Subcutaneous adipose tissue (tissue), 4 donors: ENCODE data around the gene MRE11. TPM values are rescaled to one million over a fixed set of nuclear protein-coding genes. Genes with fewer than 3 reads are reported as not detected.

Experiments
- total RNA-seq, 4 donors: library from RNA; depleted of rRNA; stranded (reverse); fragments of >200 nt; gene quantifications; one replicate each; pipeline ENCODE4 v1.1.0, GENCODE V29; 2016
- TF ChIP-seq, protein P1 (sequence below): fragments of 450-650 bp; IDR thresholded peaks from one replicate; pipeline ENCODE4 v1.5.1; 2016; ENCODE audit warnings: low read depth, mild to moderate bottlenecking, control low read depth, antibody characterized with exemption, moderate library complexity

The MRE11 gene
- total RNA-seq, 4 donors from 2014 or later, result 16.6 to 20.9 (median 19.1) TPM

DNA sequence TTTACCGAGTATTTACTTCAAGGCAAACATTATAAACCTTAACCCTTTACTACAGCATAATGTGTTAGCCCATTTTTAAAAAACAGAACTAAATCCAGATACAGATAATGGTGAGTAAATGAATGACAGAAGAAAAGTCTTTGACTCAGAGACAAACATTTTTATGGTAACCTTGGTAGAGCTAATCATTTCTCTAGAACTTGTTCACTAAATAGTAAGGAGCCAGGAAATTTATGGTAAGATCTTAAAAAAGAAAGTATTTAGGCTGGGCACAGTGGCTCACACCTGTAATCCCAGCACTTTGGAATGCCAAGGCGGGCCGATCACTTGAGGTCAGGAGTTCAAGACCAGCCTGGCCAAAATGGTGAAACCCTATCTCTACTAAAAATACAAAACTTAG lies 38.6 kb upstream of the MRE11 start:
- TF ChIP-seq, protein P1, sequence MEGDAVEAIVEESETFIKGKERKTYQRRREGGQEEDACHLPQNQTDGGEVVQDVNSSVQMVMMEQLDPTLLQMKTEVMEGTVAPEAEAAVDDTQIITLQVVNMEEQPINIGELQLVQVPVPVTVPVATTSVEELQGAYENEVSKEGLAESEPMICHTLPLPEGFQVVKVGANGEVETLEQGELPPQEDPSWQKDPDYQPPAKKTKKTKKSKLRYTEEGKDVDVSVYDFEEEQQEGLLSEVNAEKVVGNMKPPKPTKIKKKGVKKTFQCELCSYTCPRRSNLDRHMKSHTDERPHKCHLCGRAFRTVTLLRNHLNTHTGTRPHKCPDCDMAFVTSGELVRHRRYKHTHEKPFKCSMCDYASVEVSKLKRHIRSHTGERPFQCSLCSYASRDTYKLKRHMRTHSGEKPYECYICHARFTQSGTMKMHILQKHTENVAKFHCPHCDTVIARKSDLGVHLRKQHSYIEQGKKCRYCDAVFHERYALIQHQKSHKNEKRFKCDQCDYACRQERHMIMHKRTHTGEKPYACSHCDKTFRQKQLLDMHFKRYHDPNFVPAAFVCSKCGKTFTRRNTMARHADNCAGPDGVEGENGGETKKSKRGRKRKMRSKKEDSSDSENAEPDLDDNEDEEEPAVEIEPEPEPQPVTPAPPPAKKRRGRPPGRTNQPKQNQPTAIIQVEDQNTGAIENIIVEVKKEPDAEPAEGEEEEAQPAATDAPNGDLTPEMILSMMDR, result no peak

DNA sequence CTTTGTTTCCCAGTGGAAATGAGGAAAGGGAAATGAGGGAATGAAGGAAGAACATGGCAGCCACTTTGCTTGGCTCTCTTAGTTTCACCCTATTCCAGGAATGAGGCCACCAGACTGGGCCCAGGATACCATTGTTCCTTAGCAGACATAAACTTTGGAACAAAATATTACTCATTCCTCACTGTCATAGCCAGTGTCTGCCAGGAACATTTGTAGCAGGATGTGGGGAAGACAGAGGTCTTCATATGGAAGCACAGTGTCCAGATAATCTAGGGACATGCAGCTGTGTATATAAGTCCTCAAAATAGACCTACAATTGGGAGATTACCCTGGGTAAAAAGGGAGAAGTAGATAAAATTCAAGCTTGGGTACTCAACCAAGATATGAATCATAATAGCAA lies 34.9 kb upstream of the MRE11 start:
- TF ChIP-seq, protein P1, result no peak

DNA sequence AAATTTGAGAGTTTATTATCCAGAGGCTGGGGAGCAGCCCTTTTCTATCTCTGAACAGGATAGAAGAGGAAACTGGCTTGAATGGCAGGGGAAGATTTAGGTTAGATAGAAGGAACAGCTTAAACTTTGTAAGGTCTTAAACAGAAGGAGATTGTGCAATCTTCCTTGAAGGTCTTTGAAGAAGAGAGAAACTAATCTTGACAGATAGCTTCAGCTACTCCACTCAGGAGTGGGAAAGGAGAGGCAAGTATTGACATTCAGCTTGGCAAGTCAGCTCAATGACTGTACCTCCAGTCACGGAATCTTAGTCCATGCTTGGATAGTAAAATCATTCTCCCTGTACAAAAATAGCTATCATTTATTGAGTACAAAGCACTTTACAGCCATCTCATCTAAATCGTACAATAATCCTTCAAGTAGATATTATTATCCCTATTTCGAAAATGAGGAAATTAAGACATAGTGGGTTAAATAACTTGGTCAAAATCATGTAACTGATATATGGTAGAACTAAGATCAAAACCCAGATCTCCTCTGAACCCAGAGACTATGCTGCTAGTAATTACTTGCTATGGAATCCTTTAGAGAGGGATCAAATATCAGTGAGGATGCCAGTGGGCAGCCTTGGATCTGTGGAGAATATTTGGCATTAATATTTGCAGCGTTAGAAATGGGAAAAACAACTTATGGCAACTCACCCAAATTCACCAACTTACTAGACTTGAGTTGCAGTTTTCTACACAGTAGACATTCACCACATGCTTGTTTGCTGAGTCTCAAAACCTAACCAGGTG lies 33.2 kb upstream of the MRE11 start:
- TF ChIP-seq, protein P1, result no peak

DNA sequence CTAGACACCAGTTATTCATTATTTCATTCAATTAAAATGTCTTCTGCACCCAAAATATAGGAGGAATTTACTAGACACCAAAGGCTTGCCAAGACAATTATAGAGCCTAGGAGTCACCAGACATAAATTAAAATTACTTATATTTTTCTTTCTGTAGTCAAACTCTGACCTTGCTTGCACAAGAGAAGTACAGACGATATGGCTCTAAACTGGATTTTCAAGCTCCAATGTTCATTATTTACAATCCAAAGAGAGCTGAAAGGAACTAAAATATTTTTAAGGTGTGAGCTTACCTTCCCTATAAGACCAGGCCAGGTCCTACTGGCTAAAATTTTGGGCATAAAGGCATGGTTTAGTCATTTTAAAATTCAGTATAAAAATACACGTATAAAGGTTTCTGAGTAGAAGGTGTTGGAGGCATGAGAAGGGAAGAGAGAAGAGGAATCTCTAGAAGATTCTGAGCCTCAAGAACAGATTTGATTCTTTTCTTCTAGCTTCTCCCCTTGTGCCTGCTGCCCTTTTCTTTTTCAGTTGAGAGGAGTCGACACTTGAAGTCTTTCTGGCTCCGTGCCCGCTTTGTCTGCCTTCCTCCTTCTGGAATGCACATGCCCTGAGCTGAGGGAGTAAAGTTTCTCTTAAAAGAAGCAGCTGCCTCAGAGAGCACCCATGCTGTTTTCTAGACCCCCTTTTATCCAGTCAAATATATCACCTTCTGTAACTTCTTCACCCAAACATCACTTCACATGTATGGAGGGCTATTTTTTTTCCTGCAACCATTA lies 32.1 kb upstream of the MRE11 start:
- TF ChIP-seq, protein P1, result no peak

DNA sequence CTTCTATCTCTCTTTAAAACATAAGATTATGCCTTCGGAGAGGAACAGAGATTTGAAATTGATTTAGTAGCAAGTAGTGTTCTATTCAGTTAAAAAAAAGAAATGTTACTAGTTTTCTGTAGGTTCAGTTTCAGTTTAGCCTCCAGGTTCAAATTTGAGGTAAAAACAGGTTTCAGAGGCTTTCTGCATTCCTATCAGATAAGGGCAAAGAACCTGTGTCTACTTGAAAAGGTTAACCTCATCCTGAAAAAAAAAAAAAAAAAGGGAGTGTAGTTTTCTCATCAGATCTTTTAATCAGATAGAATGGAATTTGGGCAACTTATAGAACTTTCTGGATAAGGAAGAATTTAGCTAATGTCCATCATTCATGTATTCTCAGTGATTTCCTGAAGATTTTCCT lies 30.7 kb upstream of the MRE11 start:
- TF ChIP-seq, protein P1, result no peak

DNA sequence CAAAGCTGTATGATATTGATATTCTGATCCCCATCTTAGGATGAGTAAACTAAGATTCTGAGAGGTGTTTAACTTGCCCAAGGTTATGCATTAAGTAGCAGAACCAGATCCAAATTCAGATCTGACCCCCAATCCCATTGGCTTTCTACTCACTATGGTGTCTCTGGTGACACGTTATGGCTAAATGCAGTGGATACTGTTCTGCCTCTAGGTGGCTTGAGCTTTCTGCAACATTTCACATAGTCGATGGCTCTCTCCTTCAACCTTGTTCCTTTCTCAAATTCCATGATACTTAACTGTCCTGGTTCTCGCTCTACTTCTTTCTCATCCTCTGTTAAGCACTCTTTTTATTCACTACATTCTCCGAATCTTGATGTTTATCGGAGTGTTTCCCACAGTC lies 28.0 kb upstream of the MRE11 start:
- TF ChIP-seq, protein P1, result no peak

DNA sequence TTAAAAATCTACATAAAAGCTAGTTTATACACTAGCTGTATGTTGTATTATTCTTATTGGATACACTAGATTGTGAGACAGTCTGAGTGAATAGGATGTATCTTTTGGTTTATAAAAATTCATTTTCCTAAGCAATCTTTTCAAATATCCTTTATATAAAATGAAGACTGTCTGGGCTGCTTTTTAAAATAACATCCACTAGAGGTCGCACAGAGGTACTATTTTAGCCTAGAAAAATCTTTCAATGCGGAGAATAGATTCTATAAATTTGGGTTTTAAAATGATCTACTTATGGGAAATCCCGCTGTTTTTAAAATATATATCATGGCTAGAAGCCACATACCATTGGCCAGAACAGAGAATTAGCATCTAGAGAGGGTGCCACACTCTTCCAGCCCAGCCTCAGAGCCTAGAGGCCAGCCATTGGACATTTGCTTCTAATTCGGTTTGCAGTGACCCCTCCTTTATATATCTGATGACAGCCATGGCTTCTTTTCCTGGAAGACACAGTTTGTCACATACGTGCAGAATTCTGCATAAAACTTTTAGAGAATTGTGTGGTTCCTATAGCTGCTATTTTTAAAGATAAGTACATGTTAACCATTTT lies 25.9 kb upstream of the MRE11 start:
- TF ChIP-seq, protein P1, result no peak
